Endometrial microvascular endothelial cells (primary cell): Measurements from ENCODE around the gene GNA12. TPM values are rescaled to one million over a fixed set of nuclear protein-coding genes. Genes with fewer than 3 reads are reported as not detected.
"Not testable (repeated sequence)": the region's sequence is repeated elsewhere in the genome, so short reads cannot be mapped to it uniquely, and the experiment has no call there.

Experiments
- in situ Hi-C: cut with HindIII; loops from 2 replicates; pipeline ENCODE4 v1.10.0; 2017; ENCODE audit warnings: low sequenced_read_pairs, low pct_unique_long_range_greater_than_20kb; ENCODE audit errors: inconsistent ontology term
- total RNA-seq: library from RNA; depleted of rRNA; stranded (reverse); fragments of >200 nt; gene quantifications from one replicate; pipeline ENCODE4 v1.2.3, GENCODE V29; 2015; ENCODE audit errors: inconsistent ontology term

GNA12 gene
- total RNA-seq, 1 donor from 2014 or later, result 66.5 TPM

- in situ Hi-C loops, result no loop called here
These were observed 132.0 kb downstream of the GNA12 start for GRCh38 chr7:2711895-2712675.

DNA sequence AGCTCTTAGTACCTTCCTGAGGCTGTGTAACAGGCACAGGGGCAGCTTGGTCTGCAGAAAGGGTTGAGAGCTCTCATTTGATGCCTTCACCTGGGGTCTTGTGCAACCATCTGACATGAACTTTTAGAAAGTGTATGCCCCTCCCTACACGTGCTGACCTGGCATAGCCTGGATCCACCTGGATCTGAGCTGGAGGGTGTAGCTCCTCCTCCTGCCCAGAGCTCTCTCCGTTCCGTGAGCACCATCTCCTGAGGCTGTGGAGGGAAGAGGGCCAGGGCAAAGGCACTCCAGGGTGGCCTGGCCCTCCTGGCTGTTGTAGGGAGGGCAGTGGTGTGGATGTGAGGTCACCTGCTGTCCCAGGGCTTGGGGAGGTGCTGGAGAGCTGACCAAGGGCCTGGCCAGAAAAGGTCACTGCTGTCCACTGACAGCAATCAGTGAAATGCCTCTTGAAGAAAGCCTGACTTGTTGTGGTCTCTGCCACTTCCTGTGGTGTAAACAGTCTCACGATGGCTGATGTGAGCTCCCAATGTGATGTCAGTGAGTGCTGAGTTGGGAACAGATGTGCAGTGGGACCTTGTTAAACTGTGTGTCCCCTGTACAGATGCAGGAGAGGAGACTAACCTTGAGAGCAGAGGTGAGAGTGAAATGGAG, 133.1 kb downstream of the GNA12 start:
- in situ Hi-C loops, result no loop called here

DNA sequence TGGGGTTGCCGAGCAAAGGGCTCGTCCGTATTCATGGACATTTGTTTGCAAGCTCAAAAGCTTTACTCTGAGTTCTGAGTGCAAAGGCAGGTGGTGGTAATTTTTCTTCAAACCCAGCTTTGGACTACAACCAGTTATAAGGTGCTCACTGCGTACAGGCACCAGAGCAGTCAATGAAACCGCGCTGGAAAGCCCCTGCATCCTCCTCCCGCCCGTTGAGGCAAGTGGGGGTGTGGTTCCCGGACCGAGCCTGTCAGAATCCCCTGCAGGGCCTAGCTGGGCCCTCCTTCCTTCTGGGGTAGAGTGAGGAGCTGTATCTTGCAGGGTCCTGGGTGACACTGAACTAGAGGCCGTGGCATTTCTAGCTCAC, 133.8 kb downstream of the GNA12 start:
- in situ Hi-C loops, result no loop called here

DNA sequence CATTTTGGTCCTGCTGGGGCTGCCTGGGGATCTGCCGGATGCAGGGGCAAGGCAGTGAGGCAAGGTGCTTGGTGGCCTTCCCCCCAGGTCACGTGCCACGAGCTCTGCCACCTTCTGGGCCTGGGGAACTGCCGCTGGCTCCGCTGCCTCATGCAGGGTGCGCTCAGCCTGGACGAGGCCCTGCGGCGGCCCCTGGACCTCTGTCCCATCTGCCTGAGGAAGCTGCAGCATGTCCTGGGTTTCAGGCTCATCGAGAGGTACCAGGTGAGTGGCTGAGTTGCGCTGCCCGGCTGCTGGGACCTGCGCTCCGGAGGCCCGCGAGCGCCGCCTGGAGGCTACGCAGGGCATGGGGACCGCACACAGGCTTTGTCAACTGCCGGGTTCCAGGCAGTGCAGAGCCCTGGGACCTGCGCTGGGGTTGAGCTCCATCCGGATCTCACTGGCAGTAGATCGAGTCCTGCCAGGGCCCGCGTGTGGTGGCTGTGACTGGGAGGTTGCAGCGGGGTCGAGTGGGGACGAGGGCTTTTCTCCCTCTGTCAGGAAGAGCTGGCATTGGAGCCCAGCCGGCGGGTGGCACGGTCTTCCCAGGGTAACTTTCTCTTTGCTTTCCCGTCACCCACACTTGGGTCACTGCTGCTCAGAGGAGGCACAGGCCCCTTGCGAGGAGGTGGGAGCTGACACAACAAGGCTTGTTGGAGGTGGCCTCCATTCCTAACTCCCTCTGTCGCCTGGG, 134.4 kb downstream of the GNA12 start:
- in situ Hi-C loops, result no loop called here

GRCh38 chr7:2708547-2709310, 135.4 kb downstream of the GNA12 start:
- in situ Hi-C loops, result no loop called here

DNA sequence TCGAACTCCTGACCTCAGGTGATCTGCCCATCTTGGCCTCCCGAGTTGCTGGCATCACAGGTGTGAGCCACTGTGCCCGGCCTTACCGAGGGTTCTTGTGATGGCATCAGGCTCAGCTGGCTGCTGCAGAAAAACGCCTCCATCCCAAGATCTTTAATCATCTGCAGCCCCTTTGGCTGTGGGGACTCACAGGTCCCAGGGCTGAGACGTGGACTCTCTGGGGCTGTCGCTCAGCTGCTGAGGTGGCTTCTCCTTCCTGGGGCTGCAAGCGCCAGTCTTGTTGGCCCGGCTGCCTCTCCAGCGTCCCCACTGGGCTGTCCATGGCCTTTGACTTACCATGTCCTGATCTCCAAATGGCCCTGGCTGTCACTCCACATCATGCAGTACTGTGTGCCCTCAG, 136.1 kb downstream of the GNA12 start:
- in situ Hi-C loops, result no loop called here

DNA sequence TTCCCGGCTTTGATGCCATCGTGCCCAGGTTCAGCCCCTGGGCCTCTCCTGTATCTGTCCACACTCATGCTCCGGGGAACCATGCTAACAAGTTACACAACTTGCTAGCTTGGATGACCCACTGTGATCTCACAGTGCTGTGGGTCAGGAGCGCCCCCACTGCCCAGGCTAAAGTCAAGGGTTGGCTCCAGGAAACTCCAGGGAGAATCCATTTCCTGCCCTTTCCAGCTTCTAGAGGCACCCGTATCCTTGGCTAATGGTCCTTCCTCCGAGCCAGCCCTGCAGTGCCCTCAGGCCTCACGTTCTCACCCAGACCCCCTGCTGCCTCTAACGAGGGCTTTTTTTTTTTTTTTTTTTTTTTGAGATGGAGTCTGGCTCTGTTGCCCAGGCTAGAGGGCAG, 136.6 kb downstream of the GNA12 start:
- in situ Hi-C loops, result no loop called here

DNA sequence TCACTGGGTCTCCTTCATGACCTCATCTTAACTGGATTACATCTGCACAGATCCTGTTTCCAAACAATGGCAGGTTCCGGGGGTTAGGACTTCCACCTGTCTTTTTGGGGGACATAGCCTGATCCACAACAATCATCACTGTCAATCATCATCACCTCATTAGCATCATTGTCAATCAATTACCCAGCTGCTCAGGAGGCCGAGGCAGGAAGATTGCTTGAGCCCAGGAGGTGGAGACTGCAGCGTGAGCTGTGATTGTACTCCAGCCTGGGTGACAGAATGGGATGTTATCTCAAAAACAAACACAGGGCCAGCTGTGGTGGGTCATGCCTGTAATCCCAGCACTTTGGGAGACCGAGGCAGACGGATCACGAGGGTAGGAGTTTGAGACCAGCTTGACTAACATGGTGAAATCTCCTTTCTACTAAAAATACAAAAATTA, 137.4 kb downstream of the GNA12 start:
- in situ Hi-C loops, result no loop called here

DNA sequence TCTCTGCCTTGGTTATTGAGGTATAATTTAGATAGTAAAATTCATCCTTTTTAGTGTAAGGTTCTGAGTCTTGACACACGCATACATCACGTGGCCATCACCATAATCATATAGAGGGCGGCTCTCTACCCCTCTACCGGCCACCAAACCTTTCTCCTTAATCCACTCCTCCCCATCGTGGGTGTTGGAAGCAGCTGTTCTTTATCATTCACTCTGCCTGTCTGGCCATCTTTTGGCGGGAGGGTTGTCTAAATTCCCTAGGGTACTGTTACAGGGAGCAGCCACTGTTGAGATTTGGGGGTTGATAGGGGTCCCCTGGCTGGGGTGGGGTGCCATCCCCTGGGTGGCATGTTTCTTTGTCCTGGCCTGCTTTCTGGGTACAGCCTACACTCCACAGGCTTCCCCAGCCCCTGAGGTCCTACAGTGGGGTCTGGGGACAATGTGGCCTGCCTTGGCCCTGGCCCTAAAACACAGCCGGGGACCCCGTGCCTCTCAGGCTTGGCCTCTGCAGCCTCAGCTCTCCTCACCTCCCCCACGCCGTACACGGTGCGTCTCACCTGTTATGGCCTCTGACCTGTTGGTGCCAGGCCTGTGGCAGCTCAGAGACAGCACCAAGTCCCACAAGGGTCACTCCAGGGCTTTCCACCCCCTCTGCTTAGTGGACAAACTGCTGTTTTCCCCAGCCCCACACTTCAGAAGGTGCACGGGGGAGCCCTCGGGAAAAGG, 138.6 kb downstream of the GNA12 start:
- in situ Hi-C loops, result no loop called here

GRCh38 chr7:2702594-2702957, 141.5 kb downstream of the GNA12 start:
- in situ Hi-C loops, result no loop called here

- in situ Hi-C loops, result no loop called here
These were observed 142.1 kb downstream of the GNA12 start for GRCh38 chr7:2701832-2702593.

GRCh38 chr7:2701424-2701823, 142.7 kb downstream of the GNA12 start:
- in situ Hi-C loops, result no loop called here

DNA sequence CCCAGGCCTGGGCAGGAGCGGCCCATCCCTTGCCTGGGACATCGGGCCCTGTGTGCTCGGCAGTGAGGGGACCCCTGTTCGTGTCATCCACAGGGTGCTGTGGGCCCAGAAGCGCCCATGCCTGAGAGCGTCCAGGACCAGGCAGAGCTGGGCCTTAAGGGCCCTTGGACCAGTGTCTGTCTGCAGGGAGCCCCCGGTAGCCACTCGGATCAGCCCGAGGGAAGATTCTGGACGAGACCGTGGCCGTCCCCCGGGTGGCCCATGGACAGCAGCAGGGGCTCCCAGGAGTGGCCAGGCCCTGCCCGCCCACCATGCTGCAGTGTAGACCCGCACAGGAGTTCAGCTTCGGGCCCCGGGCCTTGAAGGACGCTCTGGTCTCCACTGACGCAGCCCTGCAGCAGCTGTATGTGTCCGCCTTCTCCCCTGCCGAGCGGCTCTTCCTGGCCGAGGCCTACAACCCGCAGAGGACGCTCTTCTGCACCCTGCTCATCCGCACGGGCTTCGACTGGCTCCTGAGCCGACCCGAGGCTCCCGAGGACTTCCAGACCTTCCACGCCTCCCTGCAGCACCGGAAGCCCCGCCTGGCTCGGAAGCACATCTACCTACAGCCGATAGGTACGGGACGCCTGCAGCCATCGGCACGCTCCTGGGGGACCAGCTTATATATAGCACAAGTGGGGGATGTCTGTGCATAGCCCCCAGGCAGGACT, 143.8 kb downstream of the GNA12 start:
- in situ Hi-C loops, result no loop called here

DNA sequence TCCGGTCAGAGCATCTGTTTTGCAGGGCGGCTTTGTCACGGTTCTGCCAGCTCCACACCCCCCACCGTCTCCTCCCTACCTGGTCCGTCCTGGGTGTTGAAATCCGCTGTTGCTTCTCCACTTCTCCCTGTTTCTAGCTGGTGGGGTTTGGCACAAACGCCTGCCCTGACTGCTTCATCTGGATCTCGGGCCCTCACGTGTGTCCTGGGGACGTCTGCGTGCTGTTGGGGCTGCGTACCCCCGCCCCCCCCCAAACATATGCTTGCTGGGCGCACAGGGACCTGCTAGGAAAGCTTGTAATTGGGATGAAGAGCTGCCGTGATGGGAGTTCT, 144.9 kb downstream of the GNA12 start:
- in situ Hi-C loops, result no loop called here

DNA sequence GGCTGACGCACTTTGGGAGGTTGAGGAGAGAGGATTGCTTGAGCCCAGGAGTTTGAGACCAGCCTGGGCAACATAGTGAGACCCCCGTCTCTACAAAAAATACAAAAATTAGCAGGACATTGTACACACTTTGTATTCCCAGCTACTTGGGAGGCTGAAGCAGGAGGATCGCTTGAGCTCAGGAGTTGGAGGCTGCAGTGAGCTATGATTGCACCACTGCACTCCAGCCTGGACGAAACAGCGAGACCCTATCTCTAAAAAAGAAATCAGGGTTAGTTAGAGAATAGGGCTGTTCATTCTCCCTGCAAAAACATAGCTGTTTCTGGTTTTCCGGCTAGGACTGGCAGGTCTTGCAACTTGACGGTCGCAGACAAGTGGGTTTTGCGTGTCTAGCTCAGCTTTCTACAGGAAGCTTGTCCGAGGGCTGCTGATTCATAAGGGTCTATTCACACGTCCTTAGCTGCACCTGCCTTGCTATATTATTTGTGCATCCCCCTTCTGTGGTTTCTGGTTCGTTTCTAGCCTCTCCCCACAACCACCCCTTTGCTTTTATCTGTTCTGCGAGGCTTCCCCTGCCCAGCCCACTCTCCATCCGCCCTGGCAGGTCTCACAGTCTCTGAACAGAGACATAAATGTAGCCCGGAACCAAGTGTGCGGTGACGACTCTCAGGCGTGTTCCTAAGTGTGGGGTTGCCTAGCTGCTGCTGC, 145.4 kb downstream of the GNA12 start:
- in situ Hi-C loops, result no loop called here

DNA sequence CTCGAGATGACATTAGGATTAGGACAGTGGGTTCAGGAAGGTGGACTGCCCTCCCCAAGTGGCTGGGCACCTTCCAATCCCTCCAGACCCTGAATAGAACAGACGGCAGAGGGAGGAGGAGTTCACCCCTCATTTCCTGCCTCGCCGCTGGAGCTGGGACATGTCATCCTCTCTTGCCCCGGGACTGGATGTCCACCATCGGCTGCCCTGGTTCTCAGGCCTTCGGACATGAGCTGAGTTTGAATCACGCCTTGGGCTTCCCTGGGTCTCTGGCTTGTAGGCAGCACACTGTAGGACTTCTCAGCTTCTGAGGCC, 150.0 kb downstream of the GNA12 start:
- in situ Hi-C loops, result not testable (repeated sequence)

DNA sequence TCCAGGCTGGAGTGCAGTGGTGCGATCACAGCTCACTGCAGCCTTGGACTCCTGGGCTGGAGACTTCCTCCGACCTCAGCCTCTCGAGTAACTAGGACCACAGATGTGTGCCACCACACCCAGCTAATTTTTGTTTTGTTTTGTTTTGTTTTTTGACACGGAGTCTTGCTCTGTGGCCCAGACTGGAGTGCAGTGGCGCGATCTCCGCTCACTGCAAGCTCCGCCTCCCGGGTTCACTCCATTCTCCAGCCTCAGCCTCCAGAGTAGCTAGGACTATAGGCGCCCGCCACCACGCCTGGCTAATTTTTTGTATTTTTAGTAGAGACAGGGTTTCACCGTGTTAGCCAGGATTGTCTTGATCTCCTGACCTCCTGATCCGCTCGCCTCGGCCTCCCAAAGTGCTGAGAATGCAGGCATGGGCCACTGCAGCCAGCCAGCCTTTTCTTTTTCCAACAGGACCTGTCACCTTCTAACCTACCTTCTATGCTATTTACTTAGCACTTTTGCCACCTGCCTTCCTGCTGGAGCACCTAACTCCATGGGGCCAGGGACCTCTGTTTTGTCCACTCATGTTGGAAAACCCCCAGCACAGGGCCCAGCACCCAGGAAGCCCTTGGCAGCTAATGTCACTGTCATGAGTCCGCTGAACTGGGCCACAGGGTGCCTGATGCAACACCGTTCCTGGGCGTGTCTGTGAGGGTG, 150.5 kb downstream of the GNA12 start:
- in situ Hi-C loops, result not testable (repeated sequence)
